ENCODE data around the gene KCND1.

- no peak for TF ChIP-seq EZH2phosphoT487 (conservative IDR thresholded peaks at IDR 0.05; ENCODE audit: low read length)
- TF ChIP-seq, protein P1, sequence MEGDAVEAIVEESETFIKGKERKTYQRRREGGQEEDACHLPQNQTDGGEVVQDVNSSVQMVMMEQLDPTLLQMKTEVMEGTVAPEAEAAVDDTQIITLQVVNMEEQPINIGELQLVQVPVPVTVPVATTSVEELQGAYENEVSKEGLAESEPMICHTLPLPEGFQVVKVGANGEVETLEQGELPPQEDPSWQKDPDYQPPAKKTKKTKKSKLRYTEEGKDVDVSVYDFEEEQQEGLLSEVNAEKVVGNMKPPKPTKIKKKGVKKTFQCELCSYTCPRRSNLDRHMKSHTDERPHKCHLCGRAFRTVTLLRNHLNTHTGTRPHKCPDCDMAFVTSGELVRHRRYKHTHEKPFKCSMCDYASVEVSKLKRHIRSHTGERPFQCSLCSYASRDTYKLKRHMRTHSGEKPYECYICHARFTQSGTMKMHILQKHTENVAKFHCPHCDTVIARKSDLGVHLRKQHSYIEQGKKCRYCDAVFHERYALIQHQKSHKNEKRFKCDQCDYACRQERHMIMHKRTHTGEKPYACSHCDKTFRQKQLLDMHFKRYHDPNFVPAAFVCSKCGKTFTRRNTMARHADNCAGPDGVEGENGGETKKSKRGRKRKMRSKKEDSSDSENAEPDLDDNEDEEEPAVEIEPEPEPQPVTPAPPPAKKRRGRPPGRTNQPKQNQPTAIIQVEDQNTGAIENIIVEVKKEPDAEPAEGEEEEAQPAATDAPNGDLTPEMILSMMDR (IDR thresholded peaks at IDR 0.05; ENCODE audit: insufficient read depth, low read length, poor library complexity, severe bottlenecking): no peak
Observed at GRCh38 chrX:48948589-48948988, 23.1 kb downstream of the KCND1 start.
